HCT116 (cell line): ENCODE measurements around the gene F7. TPM values are rescaled to one million over a fixed set of nuclear protein-coding genes. Genes with fewer than 3 reads are reported as not detected.

Source experiments
- ATAC-seq: fragments of 200-7000 bp; cut with Tn5 transposase; 2 replicates; pipeline ENCODE4 v1.9.1; 2020; ENCODE audit warnings: mild to moderate bottlenecking, moderate library complexity
- BruUV-seq: library from RNA; stranded (reverse); fragments of 400-500 nt; replicated peaks from 2 replicates; lab custom pipeline; 2021; lab: Mats Ljungman, UMichigan
- CTCF ChIA-PET: fragments of 300-600 bp; sonication (Branson Sonifier 250); formaldehyde crosslinking; loops from one replicate; lab custom pipeline; 2021; ENCODE audit warnings: antibody characterized with exemption; lab: Charles Lee
- POLR2A ChIA-PET: fragments of 300-600, 350-600 bp; sonication (Branson Sonifier 250); formaldehyde crosslinking; loops from one replicate; lab custom pipeline; 2021; ENCODE audit warnings: antibody characterized with exemption; lab: Charles Lee
- RAD21 ChIA-PET, 2 experiments: fragments of 300-600 bp; sonication (Branson Sonifier 250); formaldehyde crosslinking; loops; one replicate each; lab custom pipeline; 2023; ENCODE audit warnings: low total read pairs in 2 of 2; ENCODE audit not compliant: uncharacterized antibody in 2 of 2, unreplicated experiment in 2 of 2, low non-redundant PET in 1 of 2; lab: Charles Lee
- DNase-seq: peaks from one replicate; pipeline ENCODE4 v3.0.0-alpha.2; 2010; ENCODE audit warnings: low read depth, low spot score
- H2AFZ ChIP-seq: fragments of 200-600 bp; shearing (Covaris generic), sonication (generic); 2 replicates; pipeline ENCODE4 v1.6.1; 2017; ENCODE audit warnings: low read depth, mixed run types, mixed read lengths, antibody characterized with exemption, low read length; ENCODE audit not compliant: poor library complexity, severe bottlenecking
- H3K27ac ChIP-seq: 2 replicates; pipeline ENCODE4 v1.5.1; 2012; ENCODE audit warnings: low read depth, low read length
- H3K27me3 ChIP-seq: fragments of 200-600 bp; sonication (generic); 2 replicates; pipeline ENCODE4 v1.6.1; 2016; ENCODE audit warnings: mixed run types, low read length, mixed read lengths; ENCODE audit not compliant: insufficient read depth
- H3K36me3 ChIP-seq, 2 experiments: fragments of 200-500 bp in 1 of 2; fragments of 200-600 bp in 1 of 2; sonication (Bioruptor generic) in 1 of 2; sonication (generic) in 1 of 2; 2 replicates each; pipeline versions ENCODE4 v1.5.1 to v1.6.1; 2014 to 2016; ENCODE audit warnings: low read length in 2 of 2, inconsistent platforms in 1 of 2, mixed read lengths in 1 of 2, mixed run types in 1 of 2; ENCODE audit not compliant: insufficient read depth in 2 of 2, control insufficient read depth in 1 of 2
- H3K4me1 ChIP-seq, 2 experiments: fragments of 200-600 bp in 1 of 2; sonication (generic) in 1 of 2; 2 replicates each; pipeline versions ENCODE4 v1.5.1 to v1.6.1; 2012 to 2017; ENCODE audit warnings: low read length in 2 of 2, inconsistent platforms in 1 of 2, mild to moderate bottlenecking in 1 of 2, mixed read lengths in 1 of 2, mixed run types in 1 of 2, moderate library complexity in 1 of 2; ENCODE audit not compliant: insufficient read depth in 2 of 2, control insufficient read depth in 1 of 2
- H3K4me2 ChIP-seq: fragments of 200-600 bp; sonication (generic); 2 replicates; pipeline ENCODE4 v1.6.1; 2017; ENCODE audit warnings: mixed run types, low read length, mixed read lengths
- H3K4me3 ChIP-seq, 2 experiments: fragments of 200-600 bp in 1 of 2; sonication (generic) in 1 of 2; replicated peaks in 1 of 2; 2 replicates each; pipeline ENCODE4 v1.5.1; 2011 to 2016; ENCODE audit warnings: low read length in 2 of 2, control low read depth in 1 of 2, low read depth in 1 of 2, mild to moderate bottlenecking in 1 of 2, mixed read lengths in 1 of 2, mixed run types in 1 of 2
- H3K79me2 ChIP-seq: fragments of 200-600 bp; sonication (generic); 2 replicates; pipeline ENCODE4 v1.6.1; 2017; ENCODE audit warnings: mild to moderate bottlenecking, mixed run types, low read length, moderate library complexity, mixed read lengths; ENCODE audit not compliant: insufficient read depth
- H3K9ac ChIP-seq: fragments of 200-600 bp; sonication (generic); 2 replicates; pipeline ENCODE4 v1.6.1; 2016; ENCODE audit warnings: low read length, mixed read lengths
- H3K9me2 ChIP-seq: fragments of 200-600 bp; sonication (generic), shearing (Covaris generic); 2 replicates; pipeline ENCODE4 v1.6.1; 2017; ENCODE audit warnings: mixed run types, mild to moderate bottlenecking, moderate library complexity; ENCODE audit not compliant: insufficient read depth
- H3K9me3 ChIP-seq, 2 experiments: fragments of 200-500 bp in 1 of 2; fragments of 200-600 bp in 1 of 2; sonication (Bioruptor generic) in 1 of 2; sonication (generic) in 1 of 2; 2 replicates each; pipeline ENCODE4 v1.6.1; 2014 to 2017; ENCODE audit warnings: low read length in 2 of 2, mixed read lengths in 2 of 2, inconsistent platforms in 1 of 2, low read depth in 1 of 2, mild to moderate bottlenecking in 1 of 2, mixed run types in 1 of 2, moderate library complexity in 1 of 2; ENCODE audit not compliant: control insufficient read depth in 1 of 2, insufficient read depth in 1 of 2
- H4K20me1 ChIP-seq: fragments of 200-600 bp; sonication (generic), shearing (Covaris generic); 2 replicates; pipeline ENCODE4 v1.6.1; 2017; ENCODE audit warnings: mixed run types, mild to moderate bottlenecking, moderate library complexity; ENCODE audit not compliant: insufficient read depth
- ELF1 ChIP-seq: IDR thresholded peaks from 2 replicates; pipeline ENCODE4 v1.6.1; 2012; ENCODE audit warnings: low read depth, borderline replicate concordance
- EZH2phosphoT487 ChIP-seq: fragments of 200-600 bp; IDR thresholded peaks from 2 replicates; pipeline ENCODE4 v1.6.1; 2018; ENCODE audit warnings: antibody characterized with exemption, borderline replicate concordance
- FOSL1 ChIP-seq: IDR thresholded peaks from 2 replicates; pipeline ENCODE4 v1.6.1; 2012; ENCODE audit warnings: low read depth
- POLR2A ChIP-seq: IDR thresholded peaks from 2 replicates; pipeline ENCODE4 v1.7.0; 2011; ENCODE audit warnings: borderline replicate concordance; ENCODE audit not compliant: insufficient read depth, insufficient read length; ENCODE audit errors: extremely low read depth
- YY1 ChIP-seq: IDR thresholded peaks from 2 replicates; pipeline ENCODE4 v1.6.1; 2011; ENCODE audit warnings: low read length, low read depth, moderate library complexity, mild to moderate bottlenecking; ENCODE audit not compliant: insufficient replicate concordance; ENCODE audit errors: extremely low read depth
- ZFX ChIP-seq: fragments of 450-650 bp; IDR thresholded peaks from 2 replicates; pipeline ENCODE4 v1.6.1; 2017
- intact Hi-C: fragments of 100-400 bp; cut with micrococcal nuclease; formaldehyde crosslinking; loops from 2 replicates; pipeline ENCODE4 v1.10.0; 2022
- total RNA-seq: library from RNA; stranded (reverse); gene quantifications from one replicate; pipeline ENCODE4 v1.2.1, GENCODE V29; 2021; ENCODE audit not compliant: unreplicated experiment
- TF ChIP-seq, protein P1 (sequence below): IDR thresholded peaks from 2 replicates; pipeline ENCODE4 v1.6.1; 2012
- TF ChIP-seq, protein P2 (sequence below): IDR thresholded peaks from 2 replicates; pipeline ENCODE4 v1.6.1; 2011; ENCODE audit warnings: mild to moderate bottlenecking, low read length, moderate library complexity; ENCODE audit not compliant: insufficient replicate concordance; ENCODE audit errors: extremely low read depth
- TF ChIP-seq, protein P3 (sequence below): IDR thresholded peaks from 2 replicates; pipeline ENCODE4 v1.6.1; 2012; ENCODE audit warnings: low read depth

The F7 gene
- total RNA-seq, 1 experiment from 2014 or later = not detected

DNA sequence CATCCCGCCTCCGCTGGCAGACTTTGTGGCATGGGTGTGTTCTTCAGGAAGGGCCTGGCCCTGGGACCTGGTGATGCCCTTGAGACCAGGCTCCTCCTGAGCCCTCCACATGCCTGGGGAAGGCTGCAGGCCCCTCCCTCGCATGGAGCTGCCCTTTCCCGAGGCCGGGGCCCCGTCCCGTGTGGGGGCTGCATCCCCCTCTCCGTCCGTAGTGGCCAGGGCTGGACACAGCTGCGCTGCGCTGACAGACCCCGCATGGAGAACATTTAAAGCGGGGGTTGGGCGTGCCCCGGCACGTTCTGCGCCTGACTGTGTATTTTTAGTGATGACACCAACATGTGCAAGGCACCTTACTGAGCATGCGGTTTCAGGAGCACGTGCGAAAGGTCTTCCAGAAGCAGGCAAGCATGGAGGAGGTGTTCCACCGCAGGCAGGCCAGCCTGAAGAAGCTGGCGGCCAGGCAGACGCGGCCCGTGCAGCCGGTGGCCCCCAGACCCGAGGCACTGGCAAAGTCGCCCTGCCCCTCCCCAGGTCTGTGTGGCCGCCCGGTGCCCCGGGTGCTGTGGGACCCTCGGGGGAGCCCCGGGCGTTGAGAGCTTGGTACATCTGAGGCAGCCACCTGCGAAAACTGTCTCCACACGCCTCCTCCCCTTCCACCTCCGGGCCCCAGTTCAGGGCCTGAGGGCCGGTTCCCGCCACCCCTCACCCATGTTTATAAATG lies 28.8 kb upstream of the F7 start:
- intact Hi-C loops = no loop called here
- no peak overlapping the region for H3K4me3 ChIP-seq
- ATAC-seq (no peak), DNase-seq (no peak)
- H3K36me3 ChIP-seq = no peaks in the 10 kb centered on the region
- H3K9ac ChIP-seq = no peak overlapping the region
- ChIA-PET POLR2A (no interaction called here), RAD21 (no interaction called here), CTCF (no interaction called here)
- no TSS peak for BruUV-seq
- no peak overlapping the region for H3K27ac ChIP-seq
- no peaks in the 10 kb centered on the region for H3K27me3 ChIP-seq
- H2AFZ ChIP-seq = no peak overlapping the region
- H4K20me1 ChIP-seq = no peaks in the 10 kb centered on the region
- H3K9me3 ChIP-seq = no peaks in the 10 kb centered on the region
- H3K4me1 ChIP-seq = no peaks in the 10 kb centered on the region
- no peak overlapping the region for H3K4me2 ChIP-seq
- H3K79me2 ChIP-seq = no peaks in the 10 kb centered on the region
- H3K9me2 ChIP-seq = no peaks in the 10 kb centered on the region
- TF ChIP-seq, protein P1, sequence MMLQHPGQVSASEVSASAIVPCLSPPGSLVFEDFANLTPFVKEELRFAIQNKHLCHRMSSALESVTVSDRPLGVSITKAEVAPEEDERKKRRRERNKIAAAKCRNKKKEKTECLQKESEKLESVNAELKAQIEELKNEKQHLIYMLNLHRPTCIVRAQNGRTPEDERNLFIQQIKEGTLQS = no peak
- TF ChIP-seq ELF1 (no peak), POLR2A (no peak), EZH2phosphoT487 (no peak), FOSL1 (no peak), YY1 (no peak), ZFX (no peak)
- TF ChIP-seq, protein P2, sequence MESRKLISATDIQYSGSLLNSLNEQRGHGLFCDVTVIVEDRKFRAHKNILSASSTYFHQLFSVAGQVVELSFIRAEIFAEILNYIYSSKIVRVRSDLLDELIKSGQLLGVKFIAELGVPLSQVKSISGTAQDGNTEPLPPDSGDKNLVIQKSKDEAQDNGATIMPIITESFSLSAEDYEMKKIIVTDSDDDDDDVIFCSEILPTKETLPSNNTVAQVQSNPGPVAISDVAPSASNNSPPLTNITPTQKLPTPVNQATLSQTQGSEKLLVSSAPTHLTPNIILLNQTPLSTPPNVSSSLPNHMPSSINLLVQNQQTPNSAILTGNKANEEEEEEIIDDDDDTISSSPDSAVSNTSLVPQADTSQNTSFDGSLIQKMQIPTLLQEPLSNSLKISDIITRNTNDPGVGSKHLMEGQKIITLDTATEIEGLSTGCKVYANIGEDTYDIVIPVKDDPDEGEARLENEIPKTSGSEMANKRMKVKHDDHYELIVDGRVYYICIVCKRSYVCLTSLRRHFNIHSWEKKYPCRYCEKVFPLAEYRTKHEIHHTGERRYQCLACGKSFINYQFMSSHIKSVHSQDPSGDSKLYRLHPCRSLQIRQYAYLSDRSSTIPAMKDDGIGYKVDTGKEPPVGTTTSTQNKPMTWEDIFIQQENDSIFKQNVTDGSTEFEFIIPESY = no peak
- TF ChIP-seq, protein P3, sequence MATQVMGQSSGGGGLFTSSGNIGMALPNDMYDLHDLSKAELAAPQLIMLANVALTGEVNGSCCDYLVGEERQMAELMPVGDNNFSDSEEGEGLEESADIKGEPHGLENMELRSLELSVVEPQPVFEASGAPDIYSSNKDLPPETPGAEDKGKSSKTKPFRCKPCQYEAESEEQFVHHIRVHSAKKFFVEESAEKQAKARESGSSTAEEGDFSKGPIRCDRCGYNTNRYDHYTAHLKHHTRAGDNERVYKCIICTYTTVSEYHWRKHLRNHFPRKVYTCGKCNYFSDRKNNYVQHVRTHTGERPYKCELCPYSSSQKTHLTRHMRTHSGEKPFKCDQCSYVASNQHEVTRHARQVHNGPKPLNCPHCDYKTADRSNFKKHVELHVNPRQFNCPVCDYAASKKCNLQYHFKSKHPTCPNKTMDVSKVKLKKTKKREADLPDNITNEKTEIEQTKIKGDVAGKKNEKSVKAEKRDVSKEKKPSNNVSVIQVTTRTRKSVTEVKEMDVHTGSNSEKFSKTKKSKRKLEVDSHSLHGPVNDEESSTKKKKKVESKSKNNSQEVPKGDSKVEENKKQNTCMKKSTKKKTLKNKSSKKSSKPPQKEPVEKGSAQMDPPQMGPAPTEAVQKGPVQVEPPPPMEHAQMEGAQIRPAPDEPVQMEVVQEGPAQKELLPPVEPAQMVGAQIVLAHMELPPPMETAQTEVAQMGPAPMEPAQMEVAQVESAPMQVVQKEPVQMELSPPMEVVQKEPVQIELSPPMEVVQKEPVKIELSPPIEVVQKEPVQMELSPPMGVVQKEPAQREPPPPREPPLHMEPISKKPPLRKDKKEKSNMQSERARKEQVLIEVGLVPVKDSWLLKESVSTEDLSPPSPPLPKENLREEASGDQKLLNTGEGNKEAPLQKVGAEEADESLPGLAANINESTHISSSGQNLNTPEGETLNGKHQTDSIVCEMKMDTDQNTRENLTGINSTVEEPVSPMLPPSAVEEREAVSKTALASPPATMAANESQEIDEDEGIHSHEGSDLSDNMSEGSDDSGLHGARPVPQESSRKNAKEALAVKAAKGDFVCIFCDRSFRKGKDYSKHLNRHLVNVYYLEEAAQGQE = no peak
